Stimulated activated CD8-positive, alpha-beta memory T cell treated with anti-CD3 and anti-CD28 coated beads, Interleukin-12 subunit alpha, Interleukin-12 subunit beta, amount 100 ng/mL, for 1 hour (primary cell): Measurements from ENCODE around the gene ARID1B.

Experiments
- DNase-seq: peaks from one replicate; pipeline ENCODE4 v3.0.0-alpha.2; 2020; ENCODE audit warnings: low read depth

ARID1B gene

DNA sequence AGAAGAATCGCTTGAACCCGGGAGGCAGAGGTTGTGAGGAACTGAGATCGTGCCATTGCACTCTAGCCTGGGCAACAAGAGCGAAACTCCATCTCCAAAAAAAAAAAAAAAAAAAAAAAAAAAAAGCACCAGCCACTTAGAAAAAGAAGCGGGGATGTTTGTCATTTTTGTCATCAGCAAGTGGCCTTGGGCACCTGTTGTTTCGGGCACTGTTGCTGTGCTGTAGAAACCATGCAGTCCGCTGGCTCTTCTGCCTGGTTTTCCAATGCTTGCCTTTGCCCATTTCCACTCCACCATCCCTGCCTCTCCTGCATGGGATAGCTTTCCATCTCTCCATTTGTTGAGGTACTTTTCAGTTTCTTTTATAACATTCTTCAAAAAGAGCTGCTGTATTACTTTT, 129.3 kb downstream of the ARID1B start:
- no peak for DNase-seq

DNA sequence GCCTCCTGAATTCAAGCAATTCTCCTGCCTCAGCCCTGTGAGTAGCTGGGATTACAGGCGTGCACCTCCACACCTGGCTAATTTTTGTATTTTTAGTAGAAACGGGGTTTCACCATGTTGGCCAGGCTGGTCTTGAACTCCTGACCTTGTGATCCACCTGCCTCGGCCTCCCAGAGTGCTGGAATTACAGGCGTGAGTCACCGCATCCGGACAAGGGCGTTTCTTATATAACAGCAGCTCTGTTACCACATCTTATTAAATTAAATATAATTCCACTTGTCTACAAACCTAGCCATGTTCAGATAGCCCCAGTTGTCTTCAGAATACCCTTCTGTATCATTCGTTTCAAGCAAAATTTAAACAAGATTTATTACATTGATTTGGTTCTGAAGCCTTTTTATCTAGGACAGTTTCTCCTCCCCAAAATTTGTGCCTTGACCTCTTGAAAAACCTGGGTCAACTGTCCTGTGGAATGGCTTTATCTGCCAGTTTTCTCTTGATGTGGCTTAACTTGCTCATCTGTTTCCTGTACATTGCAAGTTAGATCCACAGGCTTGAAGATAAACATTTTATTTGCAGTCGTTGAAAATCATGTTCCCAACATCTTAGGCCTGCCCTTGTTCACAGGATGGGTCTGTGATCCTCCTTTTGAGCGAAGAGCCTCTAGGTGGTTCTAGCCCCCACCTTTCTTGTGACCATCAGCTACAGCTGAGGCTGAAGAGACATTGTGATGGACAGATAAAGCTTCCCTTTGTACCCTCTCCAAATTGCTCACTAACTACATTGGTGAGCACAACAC, 132.2 kb downstream of the ARID1B start:
- DNase-seq, result no peak

DNA sequence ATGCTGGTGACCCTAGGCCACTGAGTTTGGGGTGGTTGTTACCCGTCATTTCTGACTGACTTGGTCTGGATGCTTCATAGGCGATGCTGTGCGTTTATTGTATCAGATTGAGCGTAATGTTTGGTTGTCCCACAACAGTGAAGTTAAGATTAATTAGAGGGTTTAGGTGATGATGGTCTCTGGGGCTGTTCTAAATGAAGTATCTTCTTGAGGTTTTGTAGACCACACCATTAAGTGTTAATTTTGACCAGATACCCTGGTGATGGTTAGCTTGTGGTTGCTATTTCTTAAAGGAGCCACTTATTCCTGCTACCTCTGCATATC, 132.8 kb downstream of the ARID1B start:
- DNase-seq, result no peak

DNA sequence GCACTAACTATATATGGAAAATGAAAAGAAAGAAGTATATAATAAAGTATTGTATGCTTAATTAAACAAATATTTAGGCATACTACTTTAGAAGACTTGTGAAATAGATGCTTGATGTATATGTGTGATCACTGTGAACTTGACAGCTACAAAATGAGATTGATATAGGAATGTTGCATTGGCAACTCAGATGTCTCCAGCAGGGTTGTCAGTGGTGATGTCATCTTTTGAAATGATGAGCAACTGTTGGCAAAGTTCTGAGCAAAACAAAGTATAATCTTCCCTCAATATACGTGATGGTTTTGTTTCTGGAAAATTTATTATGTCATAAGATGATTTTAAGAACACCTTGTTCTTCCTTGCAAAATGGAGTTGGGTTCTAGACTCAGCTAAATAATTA, 133.8 kb downstream of the ARID1B start:
- no peak for DNase-seq

DNA sequence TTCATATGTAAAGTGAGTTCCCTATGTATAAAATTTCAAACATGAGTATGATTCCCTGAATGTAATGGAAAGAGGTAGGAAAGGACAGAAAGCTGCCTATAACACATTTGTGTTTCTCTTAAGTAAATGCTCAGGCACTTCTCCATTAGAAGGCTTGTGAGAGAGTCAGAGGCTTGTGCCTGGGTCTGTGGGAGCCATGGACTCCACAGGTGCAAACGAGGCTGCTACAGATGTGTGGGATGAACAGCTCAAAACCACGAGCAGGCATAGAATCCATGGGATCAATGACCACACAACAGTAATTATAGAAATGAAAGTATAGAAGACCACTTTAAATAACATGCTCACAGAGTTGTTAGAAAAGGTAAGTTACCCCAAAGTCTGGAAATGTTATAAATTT, 134.4 kb downstream of the ARID1B start:
- DNase-seq, result no peak

DNA sequence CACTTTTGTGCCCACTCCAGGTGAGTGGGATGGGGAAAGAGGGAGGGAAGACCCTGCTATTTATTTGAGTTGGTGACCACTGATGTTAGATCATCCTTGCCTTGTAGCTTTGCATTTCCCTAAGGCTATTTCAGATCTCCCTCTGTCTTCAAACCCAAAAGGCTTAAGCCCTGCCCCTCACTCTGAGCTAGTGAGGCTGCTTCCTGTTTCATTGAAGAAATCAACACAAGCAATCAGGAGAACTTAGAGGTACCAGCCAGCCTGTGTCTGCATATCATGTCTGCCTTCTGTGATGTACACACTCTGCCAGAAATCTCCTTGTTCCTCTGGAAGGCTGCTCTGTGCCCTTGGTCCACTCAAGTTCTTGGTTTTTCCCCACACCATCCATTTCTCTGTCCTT, 135.3 kb downstream of the ARID1B start:
- no peak for DNase-seq

DNA sequence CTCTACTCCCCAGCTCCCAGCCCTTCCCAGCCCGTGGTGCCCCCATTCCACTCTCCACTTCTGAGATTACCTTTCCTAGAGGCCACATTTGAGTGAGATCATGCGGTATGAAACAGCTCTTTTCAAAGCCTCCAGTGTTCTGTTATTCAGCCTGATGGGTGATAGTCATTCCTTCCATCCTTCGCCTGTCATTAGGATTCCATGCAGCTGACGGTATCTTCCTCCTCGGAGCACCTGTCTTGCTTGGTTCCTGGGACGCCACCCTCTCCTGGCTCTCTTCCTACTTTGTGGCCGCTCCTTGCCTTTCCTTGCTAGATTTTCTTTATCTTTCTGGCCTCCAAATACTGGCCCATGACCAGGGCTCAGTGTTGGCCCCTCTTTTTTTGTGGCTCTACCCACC, 137.0 kb downstream of the ARID1B start:
- DNase-seq, result no peak

DNA sequence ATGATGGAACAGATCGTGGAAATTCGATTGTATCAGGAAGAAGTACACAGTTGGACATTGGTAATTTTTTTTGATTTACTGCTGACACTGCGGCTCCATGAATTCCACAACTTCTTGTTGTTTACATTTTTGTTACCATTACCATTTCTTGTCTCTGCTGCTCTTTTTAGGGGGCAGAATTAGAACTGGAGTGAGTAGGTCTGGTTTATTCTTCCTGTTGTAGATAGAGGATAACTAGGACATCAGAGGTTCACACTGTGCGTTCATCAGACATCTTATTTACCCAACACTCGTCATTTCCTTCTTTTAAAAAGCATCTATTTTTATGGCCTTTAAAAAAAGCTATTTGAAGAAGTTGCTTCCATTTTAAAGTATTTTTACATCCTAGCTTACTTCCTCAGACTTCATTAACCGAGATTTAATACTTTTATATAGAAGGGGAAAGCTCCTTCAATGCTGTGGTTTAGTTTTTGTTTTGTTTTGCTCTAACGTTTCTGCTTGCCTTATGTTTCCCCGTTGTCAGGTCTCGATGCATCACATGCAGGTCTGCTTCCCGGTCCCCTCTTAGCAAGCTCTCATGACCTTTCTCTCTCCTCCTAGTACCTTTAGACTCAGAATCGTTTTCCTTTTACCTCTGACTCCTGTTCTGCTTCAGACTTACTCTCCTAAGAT, 139.1 kb downstream of the ARID1B start:
- DNase-seq, result no peak

DNA sequence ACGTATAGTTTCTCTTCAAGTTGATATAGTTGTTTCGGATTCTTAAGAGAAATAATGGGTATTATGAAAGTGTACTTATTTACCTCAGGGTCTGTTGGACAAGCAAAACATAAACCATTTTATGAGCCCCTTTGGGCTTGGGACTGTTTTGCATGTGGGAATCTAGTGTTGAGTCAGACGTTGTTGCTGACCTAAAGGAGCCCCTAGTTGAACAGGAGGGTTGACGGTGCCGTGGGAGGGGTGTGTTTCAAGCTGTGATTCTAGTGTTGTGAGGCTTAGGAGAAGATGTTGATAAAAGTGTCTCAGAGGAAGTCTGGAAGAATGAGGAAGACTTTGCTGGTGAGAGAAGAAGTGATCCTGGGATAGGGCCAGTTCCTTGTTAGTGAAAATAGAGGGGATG, 140.0 kb downstream of the ARID1B start:
- no peak for DNase-seq

DNA sequence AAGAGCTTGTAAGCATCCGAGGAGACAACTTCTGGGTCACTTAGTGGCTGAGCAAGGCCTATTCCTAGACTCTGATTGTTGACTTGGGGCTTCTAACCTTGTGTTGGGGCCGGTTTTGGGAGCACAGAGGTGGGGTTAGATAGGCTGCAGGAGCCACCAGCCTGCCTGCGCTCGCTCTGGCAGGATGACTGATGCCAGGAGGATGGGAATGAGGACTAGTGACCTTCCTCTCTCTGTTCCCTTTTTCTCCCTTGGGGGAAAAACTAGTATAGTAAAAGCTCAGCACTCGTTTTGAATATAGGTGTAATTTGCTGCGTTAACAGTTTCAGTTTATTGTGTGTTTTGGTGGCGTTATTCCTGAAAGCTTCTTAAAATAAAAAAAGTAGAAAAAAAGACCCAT, 141.5 kb downstream of the ARID1B start:
- DNase-seq, result no peak

DNA sequence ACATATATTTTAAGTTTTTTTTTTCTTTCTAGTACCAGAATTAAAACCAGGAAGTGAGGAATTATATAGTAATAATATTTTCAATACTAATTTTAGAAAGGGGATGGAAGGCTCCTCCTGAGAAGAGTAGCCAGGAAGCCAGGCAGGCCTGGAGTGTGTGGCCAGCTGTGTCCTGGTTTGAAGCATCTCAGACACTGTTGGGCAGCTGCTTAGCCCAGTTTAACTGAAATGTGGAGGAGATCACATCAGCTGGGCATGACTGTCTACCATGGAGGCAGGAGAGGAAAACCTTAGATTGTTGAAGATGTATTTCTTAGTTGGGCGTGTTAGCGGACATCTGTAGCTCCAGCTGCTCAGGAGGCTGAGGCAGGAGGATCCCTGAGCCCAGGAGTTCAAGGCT, 142.2 kb downstream of the ARID1B start:
- no peak for DNase-seq

DNA sequence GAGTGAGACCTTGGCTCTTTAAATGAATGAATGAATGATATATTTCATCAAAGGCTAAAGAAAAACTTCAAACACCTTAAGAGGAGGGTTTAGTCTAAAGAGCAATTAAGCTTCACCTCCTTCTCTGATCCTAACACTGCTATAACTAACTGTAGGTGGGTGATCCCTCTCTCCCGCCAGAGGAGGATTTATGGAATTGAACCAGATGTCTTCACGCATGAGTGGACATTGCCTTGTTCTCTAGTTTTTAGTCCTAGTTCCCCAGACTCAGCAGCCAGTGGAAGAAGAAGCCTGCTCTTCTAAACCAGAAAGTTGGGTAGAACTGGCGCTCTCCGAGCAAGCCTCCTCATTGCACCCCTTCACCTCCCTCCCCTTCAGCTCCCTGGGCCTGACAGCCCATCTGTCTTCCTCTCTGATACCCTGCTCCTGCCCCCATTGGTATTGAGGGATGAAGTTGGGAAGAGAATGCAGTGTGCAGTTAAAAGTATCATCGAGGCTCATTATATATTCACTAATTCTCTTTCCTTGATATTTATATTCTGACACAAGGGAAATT, 142.7 kb downstream of the ARID1B start:
- DNase-seq, result no peak

DNA sequence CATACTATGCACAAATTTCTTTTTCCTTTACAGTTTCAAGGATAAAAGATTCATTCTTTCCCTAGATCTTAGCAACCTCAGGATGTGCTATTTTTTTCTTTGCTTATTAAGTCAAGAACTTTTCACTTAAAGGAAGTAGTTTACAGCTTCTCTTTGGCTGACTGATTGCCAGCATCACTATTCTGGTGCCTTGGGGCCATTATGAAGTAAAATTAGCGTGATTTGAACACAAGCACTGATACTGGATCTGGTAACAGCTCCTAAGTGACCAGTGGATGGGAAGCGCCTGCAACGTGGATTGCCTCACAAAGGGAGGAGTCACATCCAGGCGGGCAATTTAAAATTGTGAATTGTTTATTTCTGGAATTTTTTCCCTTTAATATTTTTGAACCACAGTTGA, 147.1 kb downstream of the ARID1B start:
- DNase-seq, result no peak

DNA sequence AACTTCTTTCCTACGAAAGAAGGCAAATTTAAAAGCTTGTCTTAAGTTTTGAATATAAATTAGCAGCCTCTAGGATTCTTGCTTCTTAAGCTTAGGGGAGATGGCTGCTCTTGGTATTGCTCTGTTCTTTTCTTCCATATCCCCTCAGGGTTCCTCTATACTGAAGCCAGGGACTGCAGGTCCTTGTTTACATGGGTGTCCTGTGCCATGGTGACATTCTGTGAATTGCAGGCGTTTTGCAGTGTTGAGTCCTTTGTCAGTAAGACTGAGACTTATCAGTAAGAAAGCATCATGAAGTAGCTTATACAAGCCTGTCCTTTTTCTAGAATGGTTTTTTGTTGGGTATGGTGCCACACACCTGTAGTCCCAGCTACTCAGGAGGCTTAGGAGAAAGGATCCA, 147.8 kb downstream of the ARID1B start:
- DNase-seq, result no peak

DNA sequence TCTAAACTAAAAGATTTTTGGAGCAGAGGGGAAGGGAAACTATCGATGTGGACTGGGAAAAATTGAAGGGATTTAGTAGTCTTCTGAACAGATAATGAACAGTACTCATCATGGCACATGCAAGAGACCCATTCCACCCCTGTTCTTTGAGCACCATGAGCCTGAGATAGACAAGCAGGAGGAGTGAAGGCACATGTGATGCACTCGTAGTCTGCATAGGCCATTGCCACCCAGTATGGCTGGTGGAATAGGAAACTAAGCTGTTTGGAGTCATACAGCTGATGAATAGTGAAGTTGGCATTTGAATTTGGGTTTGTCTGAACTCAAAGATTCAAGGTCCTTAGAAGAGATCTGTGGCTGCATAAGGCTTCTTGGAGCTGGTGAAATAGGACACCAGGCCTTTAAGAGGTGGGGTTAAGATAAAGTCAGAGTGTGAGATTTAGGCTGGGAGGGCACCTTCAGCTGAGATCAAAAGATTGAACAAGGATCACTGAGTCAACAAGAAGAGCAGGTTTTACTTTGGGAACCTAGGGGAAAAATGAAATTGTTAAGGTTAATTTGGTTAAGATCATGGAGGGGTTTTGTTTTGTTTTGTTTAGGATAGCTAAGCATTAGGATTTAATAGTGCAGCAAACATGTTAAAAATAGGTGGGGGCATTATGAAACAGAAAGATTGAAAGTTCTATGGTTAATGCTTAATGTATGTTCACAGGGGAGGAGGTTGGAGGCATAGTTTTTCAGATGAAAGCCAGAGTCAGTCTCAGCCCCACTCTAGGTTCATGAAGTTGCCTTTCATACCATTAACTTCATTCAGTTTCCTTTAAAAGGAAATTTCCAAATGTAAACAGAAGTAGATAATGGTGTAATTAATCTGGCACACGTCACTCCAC, 148.8 kb downstream of the ARID1B start:
- no peak for DNase-seq

DNA sequence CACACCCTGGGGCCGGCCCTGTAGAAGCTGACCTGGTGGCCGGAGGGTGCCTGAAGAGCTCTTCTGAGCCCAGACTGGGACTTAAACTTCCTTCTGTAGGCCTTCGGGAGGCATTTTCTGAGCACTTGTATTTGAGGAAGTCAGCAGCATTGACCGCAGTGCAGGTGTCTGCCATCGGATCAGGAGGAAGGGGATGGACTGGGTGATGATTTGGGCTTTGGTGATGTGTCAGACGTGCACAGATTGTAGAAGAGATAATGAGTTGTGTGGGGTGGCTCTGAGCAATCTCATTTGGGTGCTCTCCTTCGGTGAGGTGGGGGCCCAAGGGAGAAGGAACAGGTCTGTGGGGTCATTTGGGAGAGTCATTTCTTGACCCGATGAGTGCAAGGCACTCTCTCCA, 150.9 kb downstream of the ARID1B start:
- DNase-seq, result no peak

DNA sequence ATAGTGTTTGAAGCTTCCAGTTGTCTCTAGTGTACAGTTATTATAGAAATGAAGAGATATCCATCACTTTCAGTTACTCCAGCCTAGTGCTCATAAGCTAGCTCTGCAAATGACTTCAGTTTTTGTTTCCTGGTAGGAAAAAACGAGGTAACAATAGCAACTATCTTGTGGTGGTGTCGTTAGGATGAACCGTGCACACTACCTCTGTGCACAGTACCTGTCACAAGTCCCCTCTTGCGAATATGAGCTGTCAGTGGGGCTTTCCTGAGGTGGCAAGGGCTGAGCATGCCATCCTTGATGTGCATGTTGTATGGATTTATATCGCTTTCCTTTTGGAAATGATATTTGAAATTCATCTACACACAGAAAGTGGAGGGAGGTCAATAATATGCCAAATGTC, 151.8 kb downstream of the ARID1B start:
- no peak for DNase-seq

DNA sequence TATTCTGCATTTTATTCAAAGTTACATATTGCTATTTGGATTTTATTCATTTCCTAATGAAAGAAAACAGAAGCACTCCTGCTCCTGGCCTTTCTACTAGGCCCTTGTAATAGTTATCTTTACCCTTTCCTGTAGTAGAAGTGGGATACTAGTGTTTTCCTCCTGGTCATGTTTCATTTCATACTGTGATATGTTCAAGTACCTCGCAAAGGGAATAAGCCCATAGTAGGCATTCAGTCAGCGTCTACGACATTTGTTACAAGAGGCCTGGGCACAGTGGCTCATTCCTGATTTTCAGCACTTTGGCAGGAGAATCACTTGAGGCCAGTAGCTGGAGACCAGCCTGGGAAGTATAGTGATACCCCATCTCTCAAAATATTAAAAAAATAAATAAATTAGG, 154.1 kb downstream of the ARID1B start:
- no peak for DNase-seq

DNA sequence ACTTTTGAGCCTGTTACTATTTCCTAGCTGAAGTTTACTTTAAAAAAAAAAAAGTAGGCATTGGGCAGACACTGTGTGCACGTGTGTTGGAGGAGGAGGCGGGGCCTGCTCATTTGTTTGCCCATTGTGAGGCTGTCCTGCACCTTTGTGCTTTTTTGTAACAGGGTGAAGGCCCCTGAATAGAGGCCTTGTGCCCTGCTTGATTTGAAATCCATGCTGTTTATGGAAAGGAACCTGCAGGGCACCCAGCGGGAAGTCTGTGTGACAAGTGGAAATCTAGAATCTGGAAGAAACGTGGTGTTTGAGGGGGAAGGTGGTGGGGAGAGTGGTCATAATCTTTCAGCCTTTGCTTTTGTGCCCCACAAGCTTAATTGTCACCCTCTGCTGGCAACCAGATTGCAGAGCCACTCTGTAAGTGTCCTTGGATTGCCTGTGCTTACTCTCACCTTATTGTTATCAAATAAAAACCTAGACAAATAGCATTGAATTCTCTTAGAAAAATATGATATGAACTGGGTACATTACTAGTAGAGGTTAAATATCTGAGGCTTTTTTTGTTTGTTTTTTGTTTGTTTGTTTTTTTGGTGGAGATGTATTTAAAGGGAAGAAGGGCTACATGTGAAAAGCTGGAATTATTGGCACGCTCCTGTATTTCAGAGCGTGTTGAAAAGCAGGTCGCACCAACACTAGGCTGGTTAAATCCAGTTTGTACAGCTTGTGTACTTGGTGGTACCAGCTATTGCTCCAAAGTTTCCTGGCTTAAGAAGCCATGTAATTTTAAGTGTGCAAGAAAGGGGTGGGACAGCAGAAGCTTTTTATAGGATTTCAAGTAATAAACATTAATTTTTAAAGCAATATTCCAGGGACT, 156.3 kb downstream of the ARID1B start:
- DNase-seq, result no peak

DNA sequence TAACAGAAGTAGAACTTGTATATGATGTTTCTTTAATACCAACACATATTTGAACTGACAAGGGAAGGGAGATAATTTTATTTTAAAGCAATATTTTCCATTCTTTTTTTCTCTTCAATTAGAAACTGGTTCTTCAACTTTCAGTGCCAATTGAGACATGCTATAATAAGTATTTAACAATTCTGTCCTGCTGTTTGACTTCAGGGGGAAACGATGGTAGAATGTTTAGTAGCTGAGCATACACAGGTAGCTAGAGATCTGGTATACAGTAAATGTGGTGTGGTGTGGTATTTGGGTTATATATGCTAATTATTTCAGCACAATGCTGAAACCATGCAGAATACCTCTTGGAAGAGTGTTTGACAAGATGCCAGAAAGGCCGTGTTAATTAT, 156.9 kb downstream of the ARID1B start:
- no peak for DNase-seq

DNA sequence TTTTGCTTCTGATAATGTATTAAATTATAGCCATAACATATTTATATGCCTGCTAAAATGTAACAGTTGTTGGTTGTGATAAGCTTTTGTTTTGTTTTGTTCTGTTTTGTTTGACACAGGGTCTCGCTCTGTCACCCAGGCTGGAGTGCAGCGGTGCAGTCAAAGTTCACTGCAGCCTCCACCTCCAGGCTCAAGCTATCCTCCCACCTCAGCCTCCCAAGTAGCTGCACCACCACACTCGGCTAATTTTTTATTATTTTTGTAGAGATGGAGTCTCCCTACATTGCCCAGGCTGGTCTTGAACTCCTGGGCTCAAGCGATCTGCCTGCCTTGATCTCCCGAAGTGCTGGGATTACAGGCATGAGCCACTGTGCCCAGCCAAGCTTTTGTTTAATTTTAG, 157.8 kb downstream of the ARID1B start:
- DNase-seq, result no peak

DNA sequence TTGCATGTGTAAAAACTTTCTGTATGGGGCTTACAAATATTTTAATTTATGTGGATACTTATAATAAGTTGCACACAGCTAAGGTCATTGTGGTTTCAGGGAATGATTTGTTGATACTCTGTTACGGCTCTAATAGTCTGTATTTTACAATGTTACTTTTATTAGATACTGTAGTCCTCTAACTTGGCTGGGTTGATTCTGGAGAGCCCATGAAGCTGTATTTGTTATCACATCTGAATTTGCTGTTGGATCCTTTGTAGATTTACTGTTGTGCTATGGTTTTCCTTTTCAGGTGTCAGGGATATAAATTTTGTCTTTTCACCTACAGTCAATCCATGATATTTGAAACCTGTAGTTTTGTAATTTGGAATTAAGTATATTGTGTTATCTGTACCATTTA, 161.0 kb downstream of the ARID1B start:
- DNase-seq, result no peak
